ENCODE data around the gene HYAL1.
"Not testable (repeated sequence)": the region's sequence is repeated elsewhere in the genome, so short reads cannot be mapped to it uniquely, and the experiment has no call there.

HYAL1 gene

GRCh38 chr3:50293079-50293801 is 10.1 kb downstream of the HYAL1 start:
- no peak for DNase-seq

- DNase-seq, result peak; percentile 98
These were observed 11.0 kb downstream of the HYAL1 start, which contains the start of gene IFRD2 for GRCh38 chr3:50292159-50293078. TSS of gene IFRD2 (minus strand) at chr3:50292429. CDS start at chr3:50292274, 155 bp downstream.

- no peak for DNase-seq
These were observed 13.2 kb downstream of the HYAL1 start for GRCh38 chr3:50290161-50290641.

- DNase-seq, result no peak
These were observed 14.2 kb downstream of the HYAL1 start for GRCh38 chr3:50289130-50289529.

- DNase-seq, result no peak
These were observed 14.9 kb downstream of the HYAL1 start for GRCh38 chr3:50288387-50289007.

GRCh38 chr3:50287262-50287661 is 16.1 kb downstream of the HYAL1 start:
- no peak for DNase-seq

GRCh38 chr3:50286322-50287227 is 16.8 kb downstream of the HYAL1 start:
- DNase-seq, result no peak

- not testable (repeated sequence) for DNase-seq
These were observed 19.3 kb downstream of the HYAL1 start for GRCh38 chr3:50284121-50284520.

GRCh38 chr3:50279255-50280016 is 23.9 kb downstream of the HYAL1 start:
- no peak for DNase-seq

- no peak for DNase-seq
These were observed 24.5 kb downstream of the HYAL1 start, which contains the start of gene LSMEM2 for GRCh38 chr3:50278880-50279224. TSS of gene LSMEM2 (plus strand) at chr3:50279087. CDS start at chr3:50279114, 27 bp downstream.

GRCh38 chr3:50278123-50278879 is 25.1 kb downstream of the HYAL1 start:
- DNase-seq, result no peak

GRCh38 chr3:50276762-50277101 is 26.6 kb downstream of the HYAL1 start:
- no peak for DNase-seq

- DNase-seq, result no peak
These were observed 27.2 kb downstream of the HYAL1 start for GRCh38 chr3:50275996-50276761.

- no peak for DNase-seq
These were observed 28.0 kb downstream of the HYAL1 start for GRCh38 chr3:50275141-50275995.

- peak; percentile 77 for DNase-seq
These were observed 28.8 kb downstream of the HYAL1 start for GRCh38 chr3:50274371-50275104.

- no peak for DNase-seq
These were observed 29.7 kb downstream of the HYAL1 start for GRCh38 chr3:50273689-50274065.

GRCh38 chr3:50272911-50273688 is 30.3 kb downstream of the HYAL1 start:
- DNase-seq, result peak; percentile 88
